NCI-H128 (cell line): Measurements from ENCODE around the gene FAR1.
A peak's percentile ranks its signal among the peaks of the same experiment; 100 is the strongest.
"Not testable (repeated sequence)": the region's sequence is repeated elsewhere in the genome, so short reads cannot be mapped to it uniquely, and the experiment has no call there.

Experiments used
- DNase-seq: peaks from one replicate; lab custom pipeline; 2025; ENCODE audit not compliant: unreplicated experiment; lab: John Stamatoyannopoulos, UW

The FAR1 gene

GRCh38 chr11:13668102-13668956 is at the start of gene FAR1:
FAR1 (plus strand) TSS chr11:13668668; CDS start chr11:13694766, 26,098 bp downstream.
- DNase-seq: peak; percentile 97

GRCh38 chr11:13620063-13620462 is 48.4 kb upstream of the FAR1 start:
- DNase-seq: no peak

GRCh38 chr11:13626818-13627217 is 41.6 kb upstream of the FAR1 start:
- DNase-seq: not testable (repeated sequence)

GRCh38 chr11:13628634-13629033 is 39.8 kb upstream of the FAR1 start:
- not testable (repeated sequence) for DNase-seq

GRCh38 chr11:13629779-13630178 is 38.7 kb upstream of the FAR1 start:
- DNase-seq: no peak

GRCh38 chr11:13635290-13635689 is 33.2 kb upstream of the FAR1 start:
- no peak for DNase-seq

GRCh38 chr11:13635804-13636203 is 32.7 kb upstream of the FAR1 start:
- DNase-seq: no peak

- no peak for DNase-seq
Observed at GRCh38 chr11:13637125-13638069, 31.1 kb upstream of the FAR1 start.

- DNase-seq: no peak
Observed at GRCh38 chr11:13638422-13638821, 30.0 kb upstream of the FAR1 start.

- DNase-seq: no peak
Observed at GRCh38 chr11:13644997-13645687, 23.3 kb upstream of the FAR1 start.

- no peak for DNase-seq
Observed at GRCh38 chr11:13647391-13647790, 21.1 kb upstream of the FAR1 start.

- no peak for DNase-seq
Observed at GRCh38 chr11:13649619-13650018, 18.8 kb upstream of the FAR1 start.

GRCh38 chr11:13651515-13651914 is 17.0 kb upstream of the FAR1 start:
- DNase-seq: not testable (repeated sequence)

GRCh38 chr11:13661074-13661623 is 7.3 kb upstream of the FAR1 start:
- no peak for DNase-seq

- no peak for DNase-seq
Observed at GRCh38 chr11:13663631-13664071, 4.8 kb upstream of the FAR1 start.

- no peak for DNase-seq
Observed at GRCh38 chr11:13664351-13664750, 4.1 kb upstream of the FAR1 start.

GRCh38 chr11:13666708-13667107 is 1.8 kb upstream of the FAR1 start:
- no peak for DNase-seq

- DNase-seq: no peak
Observed at GRCh38 chr11:13667245-13667644, 1.2 kb upstream of the FAR1 start.

GRCh38 chr11:13667795-13668101 is 720 bp upstream of the FAR1 start:
- DNase-seq: no peak

- peak; percentile 15 for DNase-seq
Observed at GRCh38 chr11:13668957-13669521, 571 bp downstream of the FAR1 start.
